HepG2 (cell line): ENCODE data around the gene TMEM38A. TPM values are rescaled to one million over a fixed set of nuclear protein-coding genes. Genes with fewer than 3 reads are reported as not detected.

Experiments
- ARNTL ChIP-seq: sonication (generic); formaldehyde crosslinking; IDR thresholded peaks from 2 replicates; pipeline ENCODE4 v1.4.0; 2020; ENCODE audit warnings: mild to moderate bottlenecking, missing genetic modification reagents
- BCLAF1 ChIP-seq: fragments of 450-650 bp; IDR thresholded peaks from 2 replicates; pipeline ENCODE4 v1.6.1; 2017; ENCODE audit warnings: mild to moderate bottlenecking
- CENPBD1 ChIP-seq: sonication (generic); formaldehyde crosslinking; IDR thresholded peaks from 2 replicates; pipeline ENCODE4 v1.8.0; 2022; ENCODE audit warnings: missing genetic modification reagents, low read depth, mild to moderate bottlenecking, borderline replicate concordance
- CREBL2 ChIP-seq: sonication (generic); formaldehyde crosslinking; IDR thresholded peaks from 2 replicates; pipeline ENCODE4 v1.8.1; 2023; ENCODE audit warnings: missing genetic modification reagents, mild to moderate bottlenecking, borderline replicate concordance
- ETV6 ChIP-seq: sonication (generic); formaldehyde crosslinking; conservative IDR thresholded peaks from 2 replicates; pipeline ENCODE4 v1.4.0; 2020; ENCODE audit warnings: missing genetic modification reagents
- HNRNPH1 ChIP-seq: fragments of 200-400 bp; formaldehyde crosslinking; optimal IDR thresholded peaks from 2 replicates; pipeline ENCODE3; 2017; ENCODE audit warnings: mild to moderate bottlenecking, low read depth, low read length
- MIER2 ChIP-seq: IDR thresholded peaks from 2 replicates; pipeline ENCODE4 v1.6.1; 2016; ENCODE audit warnings: missing biosample characterization, missing genetic modification reagents
- MZF1 ChIP-seq: sonication (generic); formaldehyde crosslinking; IDR thresholded peaks from 2 replicates; pipeline ENCODE4 v1.8.1; 2023; ENCODE audit warnings: mild to moderate bottlenecking, missing genetic modification reagents, borderline replicate concordance
- NFYC ChIP-seq: IDR thresholded peaks from 2 replicates; pipeline ENCODE4 v1.6.1; 2016; ENCODE audit warnings: missing genetic modification reagents, missing compliant biosample characterization
- PITX1 ChIP-seq: sonication (generic); formaldehyde crosslinking; IDR thresholded peaks from 2 replicates; pipeline ENCODE4 v1.5.1; 2020; ENCODE audit warnings: mild to moderate bottlenecking, missing genetic modification reagents
- RBFOX2 ChIP-seq: fragments of 200-400 bp; formaldehyde crosslinking; IDR thresholded peaks from 2 replicates; pipeline ENCODE4 v1.6.1; 2017; ENCODE audit warnings: low read depth, mild to moderate bottlenecking, low read length
- TCF7 ChIP-seq: sonication (generic); IDR thresholded peaks from 2 replicates; pipeline ENCODE4 v1.6.1; 2016; ENCODE audit warnings: antibody characterized with exemption, low read depth
- ZBTB7B ChIP-seq: sonication (generic); formaldehyde crosslinking; IDR thresholded peaks from 2 replicates; pipeline ENCODE4 v1.4.0; 2020; ENCODE audit warnings: missing genetic modification reagents
- ZNF501 ChIP-seq: sonication (generic); formaldehyde crosslinking; IDR thresholded peaks from 2 replicates; pipeline ENCODE4 v1.5.1; 2020; ENCODE audit warnings: mild to moderate bottlenecking, moderate library complexity, missing genetic modification reagents
- ZNF598 ChIP-seq: sonication (generic); formaldehyde crosslinking; IDR thresholded peaks from 2 replicates; pipeline ENCODE4 v1.5.1; 2020; ENCODE audit warnings: mild to moderate bottlenecking, missing genetic modification reagents, borderline replicate concordance
- ZNF782 ChIP-seq: sonication (generic); formaldehyde crosslinking; IDR thresholded peaks from 2 replicates; pipeline ENCODE4 v1.4.0; 2020; ENCODE audit warnings: missing genetic modification reagents, mild to moderate bottlenecking, borderline replicate concordance
- ZNF790 ChIP-seq: sonication (generic); formaldehyde crosslinking; IDR thresholded peaks from 2 replicates; pipeline ENCODE4 v1.8.0; 2022; ENCODE audit warnings: missing genetic modification reagents, mild to moderate bottlenecking, borderline replicate concordance
- polyA plus RNA-seq, 8 experiments: library from polyadenylated mRNA; depleted of rRNA in 3 of 8; stranded (reverse) in 7 of 8; unstranded in 1 of 8; fragments of >200 nt; fragmentation: Illumina TruSeq in 4 of 8; extraction: Trizol in 4 of 8; gene quantifications; 2 replicates each; pipeline versions ENCODE4 v1.2.1 to v1.2.3, GENCODE V29; 2011 to 2016; ENCODE audit warnings: low read depth in 4 of 8, missing spikeins in 1 of 8, mixed read lengths in 1 of 8; ENCODE audit not compliant: insufficient read depth in 1 of 8
- total RNA-seq, 5 experiments: library from RNA; depleted of rRNA; stranded (reverse); fragments of >200 nt; fragmentation: Illumina TruSeq; extraction: Trizol; gene quantifications; 2 replicates each; pipeline ENCODE4 v1.2.3, GENCODE V29; 2016; ENCODE audit warnings: low read depth in 1 of 5
- TF ChIP-seq, protein P1 (sequence below): sonication (generic); formaldehyde crosslinking; IDR thresholded peaks from 2 replicates; pipeline ENCODE4 v1.5.0; 2020; ENCODE audit warnings: missing genetic modification reagents
- TF ChIP-seq, protein P2 (sequence below): sonication (generic); formaldehyde crosslinking; IDR thresholded peaks from 2 replicates; pipeline ENCODE4 v1.4.0; 2020; ENCODE audit warnings: mild to moderate bottlenecking, missing genetic modification reagents, borderline replicate concordance
- TF ChIP-seq, protein P3 (sequence below): fragments of 450-650 bp; IDR thresholded peaks from 2 replicates; pipeline ENCODE4 v1.6.1; 2016

TMEM38A gene
- total and polyA plus RNA-seq, 2 of the 13 experiments (the other 11 are each of a cell fraction or from before 2014, with no cell fraction given): 4.8 to 6.8 TPM

- TF ChIP-seq ZNF598 (peak; percentile 68; the same call in 1 of the 2 replicates), ZNF501 (CRISPR knock-in tag) (peak; percentile 77), ETV6 (CRISPR knock-in tag) (peak; percentile 46; the same call in 1 of the 2 replicates), BCLAF1 (no peak), ZBTB7B (CRISPR knock-in tag) (no peak; the same call in none of the 2 replicates), CENPBD1 (CRISPR knock-in tag) (no peak), MZF1 (no peak), HNRNPH1 (no peak), ARNTL (peak; percentile 98), ZNF790 (CRISPR knock-in tag) (0 out of 2 replicates have a peak, but pooled peaks have one; percentile 40), MIER2 (CRISPR knock-in tag) (peak; percentile 31; the same call in 1 of the 2 replicates), TCF7 (no peak), RBFOX2 (peak; percentile 81), ZNF782 (CRISPR knock-in tag) (no peak), CREBL2 (no peak), NFYC (CRISPR knock-in tag) (peak; percentile 99), PITX1 (no peak)
- TF ChIP-seq, protein P1, sequence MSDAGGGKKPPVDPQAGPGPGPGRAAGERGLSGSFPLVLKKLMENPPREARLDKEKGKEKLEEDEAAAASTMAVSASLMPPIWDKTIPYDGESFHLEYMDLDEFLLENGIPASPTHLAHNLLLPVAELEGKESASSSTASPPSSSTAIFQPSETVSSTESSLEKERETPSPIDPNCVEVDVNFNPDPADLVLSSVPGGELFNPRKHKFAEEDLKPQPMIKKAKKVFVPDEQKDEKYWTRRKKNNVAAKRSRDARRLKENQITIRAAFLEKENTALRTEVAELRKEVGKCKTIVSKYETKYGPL (CRISPR knock-in tag): 0 out of 2 replicates have a peak, but pooled peaks have one; percentile 13
- TF ChIP-seq, protein P2, sequence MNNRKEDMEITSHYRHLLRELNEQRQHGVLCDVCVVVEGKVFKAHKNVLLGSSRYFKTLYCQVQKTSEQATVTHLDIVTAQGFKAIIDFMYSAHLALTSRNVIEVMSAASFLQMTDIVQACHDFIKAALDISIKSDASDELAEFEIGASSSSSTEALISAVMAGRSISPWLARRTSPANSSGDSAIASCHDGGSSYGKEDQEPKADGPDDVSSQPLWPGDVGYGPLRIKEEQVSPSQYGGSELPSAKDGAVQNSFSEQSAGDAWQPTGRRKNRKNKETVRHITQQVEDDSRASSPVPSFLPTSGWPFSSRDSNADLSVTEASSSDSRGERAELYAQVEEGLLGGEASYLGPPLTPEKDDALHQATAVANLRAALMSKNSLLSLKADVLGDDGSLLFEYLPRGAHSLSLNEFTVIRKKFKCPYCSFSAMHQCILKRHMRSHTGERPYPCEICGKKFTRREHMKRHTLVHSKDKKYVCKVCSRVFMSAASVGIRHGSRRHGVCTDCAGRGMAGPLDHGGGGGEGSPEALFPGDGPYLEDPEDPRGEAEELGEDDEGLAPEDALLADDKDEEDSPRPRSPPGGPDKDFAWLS (CRISPR knock-in tag): no peak
- TF ChIP-seq, protein P3, sequence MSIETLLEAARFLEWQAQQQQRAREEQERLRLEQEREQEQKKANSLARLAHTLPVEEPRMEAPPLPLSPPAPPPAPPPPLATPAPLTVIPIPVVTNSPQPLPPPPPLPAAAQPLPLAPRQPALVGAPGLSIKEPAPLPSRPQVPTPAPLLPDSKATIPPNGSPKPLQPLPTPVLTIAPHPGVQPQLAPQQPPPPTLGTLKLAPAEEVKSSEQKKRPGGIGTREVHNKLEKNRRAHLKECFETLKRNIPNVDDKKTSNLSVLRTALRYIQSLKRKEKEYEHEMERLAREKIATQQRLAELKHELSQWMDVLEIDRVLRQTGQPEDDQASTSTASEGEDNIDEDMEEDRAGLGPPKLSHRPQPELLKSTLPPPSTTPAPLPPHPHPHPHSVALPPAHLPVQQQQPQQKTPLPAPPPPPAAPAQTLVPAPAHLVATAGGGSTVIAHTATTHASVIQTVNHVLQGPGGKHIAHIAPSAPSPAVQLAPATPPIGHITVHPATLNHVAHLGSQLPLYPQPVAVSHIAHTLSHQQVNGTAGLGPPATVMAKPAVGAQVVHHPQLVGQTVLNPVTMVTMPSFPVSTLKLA: peak; percentile 64
Observed at GRCh38 chr19:16659832-16660708, 869 bp upstream of the TMEM38A start, which contains the start of gene SMIM7 (continued).
